ENCODE data around the gene PFKL. TPM values are rescaled to one million over a fixed set of nuclear protein-coding genes. Genes with fewer than 3 reads are reported as not detected.

The PFKL gene
- total and polyA plus RNA-seq, 2 of the 8 experiments (the other 6 are each of a cell fraction or from before 2014, with no cell fraction given) = 80.2 to 82.3 TPM

GRCh38 chr21:44357064-44357837 lies 57.4 kb downstream of the PFKL start (continued):
- TF ChIP-seq E2F6 (IDR thresholded peaks at IDR 0.05) (no peak), CREB1 (IDR thresholded peaks at IDR 0.05) (no peak), CTBP2 (IDR thresholded peaks at IDR 0.05; ENCODE audit: borderline replicate concordance, insufficient read depth, insufficient read length, low read length) (no peak), TAF1 (IDR thresholded peaks at IDR 0.05; ENCODE audit: low read depth, low read length) (no peak), BACH1 (IDR thresholded peaks at IDR 0.05; ENCODE audit: low read length) (no peak)

Data from H1 (cell line).